ENCODE data around the gene SYNE3.

Gene SYNE3

GRCh38 chr14:95504135-95505029 lies 12.1 kb downstream of the SYNE3 start:
- peak; percentile 43 for DNase-seq

- DNase-seq = no peak
Measured at GRCh38 chr14:95503365-95504134, 12.9 kb downstream of the SYNE3 start.

- no peak for DNase-seq
Measured at GRCh38 chr14:95502381-95502950, 14.0 kb downstream of the SYNE3 start.

- DNase-seq = peak; percentile 83
Measured at GRCh38 chr14:95500772-95501401, 15.6 kb downstream of the SYNE3 start.

GRCh38 chr14:95500201-95500681 lies 16.2 kb downstream of the SYNE3 start:
- no peak for DNase-seq

- no peak for DNase-seq
Measured at GRCh38 chr14:95499354-95499750, 17.1 kb downstream of the SYNE3 start.

GRCh38 chr14:95498622-95499353 lies 17.7 kb downstream of the SYNE3 start:
- no peak for DNase-seq

GRCh38 chr14:95497561-95498011 lies 18.9 kb downstream of the SYNE3 start:
- DNase-seq = no peak

GRCh38 chr14:95496690-95497259 lies 19.7 kb downstream of the SYNE3 start:
- DNase-seq = peak; percentile 31

GRCh38 chr14:95496111-95496681 lies 20.3 kb downstream of the SYNE3 start:
- DNase-seq = no peak

- no peak for DNase-seq
Measured at GRCh38 chr14:95495538-95496025, 20.9 kb downstream of the SYNE3 start.

- no peak for DNase-seq
Measured at GRCh38 chr14:95495076-95495475, 21.4 kb downstream of the SYNE3 start.

GRCh38 chr14:95494456-95494855 lies 22.0 kb downstream of the SYNE3 start:
- DNase-seq = no peak

- DNase-seq = no peak
Measured at GRCh38 chr14:95493976-95494375, 22.5 kb downstream of the SYNE3 start.

- no peak for DNase-seq
Measured at GRCh38 chr14:95493503-95493902, 22.9 kb downstream of the SYNE3 start.

- DNase-seq = no peak
Measured at GRCh38 chr14:95491936-95492608, 24.4 kb downstream of the SYNE3 start.

- DNase-seq = no peak
Measured at GRCh38 chr14:95490727-95491451, 25.6 kb downstream of the SYNE3 start.

GRCh38 chr14:95490138-95490509 lies 26.3 kb downstream of the SYNE3 start:
- no peak for DNase-seq

GRCh38 chr14:95489214-95490137 lies 27.0 kb downstream of the SYNE3 start:
- no peak for DNase-seq

Data from HCEC 1CT (cell line).